Daoy (cell line): ENCODE data around the gene C4A. TPM values are rescaled to one million over a fixed set of nuclear protein-coding genes. Genes with fewer than 3 reads are reported as not detected.
"Not testable (repeated sequence)": the region's sequence is repeated elsewhere in the genome, so short reads cannot be mapped to it uniquely, and the experiment has no call there.

Experiments
- DNase-seq: peaks from one replicate; pipeline ENCODE4 v3.0.0-alpha.2; 2015; ENCODE audit warnings: low read depth
- total RNA-seq: library from RNA; depleted of rRNA; stranded (reverse); fragments of >200 nt; shearing (Covaris generic); gene quantifications from 2 replicates; pipeline ENCODE4 v1.2.3, GENCODE V29; 2014; rRNA removed

Gene C4A
- total RNA-seq, 1 experiment from 2014 or later: 3.2 TPM

DNA sequence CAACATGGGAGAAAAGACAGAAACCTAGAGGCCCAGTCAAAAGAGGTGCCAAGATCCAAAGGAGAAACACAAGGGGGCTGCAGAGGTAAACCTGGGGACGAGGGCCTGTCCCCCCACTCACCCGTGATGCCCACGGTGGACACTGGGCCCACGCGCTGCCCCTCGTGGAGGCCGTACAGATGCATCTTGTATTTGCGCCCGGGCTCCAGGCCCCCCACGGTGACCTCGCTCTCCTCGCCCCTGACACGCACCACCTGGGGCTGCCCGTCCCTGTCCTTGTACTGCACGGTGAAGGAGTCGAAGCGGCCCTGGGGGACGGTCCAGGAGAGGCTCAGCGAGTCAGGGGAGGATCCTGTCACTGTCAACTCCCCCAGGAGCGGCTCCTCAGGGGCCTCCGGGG lies 67.3 kb downstream of the C4A start:
- not testable (repeated sequence) for DNase-seq

DNA sequence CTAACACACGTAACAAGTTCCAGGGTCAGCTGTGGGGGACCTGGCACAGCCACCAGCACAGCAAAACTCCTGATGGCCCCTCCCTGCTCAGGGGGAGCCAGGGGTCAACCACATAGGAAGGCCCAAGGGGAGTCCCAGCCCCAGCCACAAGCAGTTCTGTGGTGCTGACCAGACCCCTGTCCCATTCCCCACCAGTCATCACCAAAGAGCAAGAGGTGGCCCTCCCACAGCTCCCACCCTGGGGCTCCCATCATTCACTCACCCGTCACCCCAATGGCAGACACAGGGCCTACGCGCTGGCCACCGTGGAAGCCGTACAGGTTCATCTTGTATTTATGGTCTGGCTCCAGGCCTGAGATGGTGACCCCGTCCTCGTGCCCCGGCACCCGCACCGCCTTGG lies 67.9 kb downstream of the C4A start:
- DNase-seq: not testable (repeated sequence)

DNA sequence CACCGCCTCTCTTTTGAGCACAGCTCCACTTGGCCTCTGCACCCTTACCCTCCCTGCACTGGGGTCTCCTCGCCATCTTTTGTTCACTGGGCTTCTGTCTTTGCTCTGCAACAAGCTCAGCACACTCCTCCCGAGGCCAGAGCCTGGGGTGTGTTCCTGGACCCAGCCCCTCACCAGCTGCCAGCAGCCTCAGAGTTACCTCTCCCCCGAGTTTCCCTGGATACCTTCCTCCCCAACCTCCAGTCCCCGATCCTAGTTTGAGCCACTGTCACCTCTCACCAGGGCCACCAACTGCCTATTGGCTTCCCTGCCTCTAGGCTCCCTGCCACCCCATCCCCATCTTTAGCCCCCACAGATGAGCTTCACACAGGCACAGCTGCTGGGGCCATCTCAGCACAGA lies 68.7 kb downstream of the C4A start:
- DNase-seq: no peak

Other genes with a start within 250 kb of the C4A start
- gene CLIC1, start 245.5 kb upstream of the C4A start, total RNA-seq: 1,198 and 1,241 TPM in 2 replicates
- 19.9 and 20.9 TPM in 2 replicates for gene MSH5, start 242.1 kb upstream of the C4A start, total RNA-seq
- gene SAPCD1, start 219.4 kb upstream of the C4A start, total RNA-seq: 0.27 and 1.6 TPM in 2 replicates
- gene VWA7, start 204.7 kb upstream of the C4A start, total RNA-seq: 0.34 TPM in 1 of 2 replicates, not detected in the other
- gene VARS1, start 186.3 kb upstream of the C4A start, total RNA-seq: 77.3 and 80.3 TPM in 2 replicates
- 91.8 and 146 TPM in 2 replicates for gene LSM2, start 175.1 kb upstream of the C4A start, total RNA-seq
- gene HSPA1L, start 166.8 kb upstream of the C4A start, total RNA-seq: 0.12 and 0.80 TPM in 2 replicates
- 148 and 171 TPM in 2 replicates for gene HSPA1A, start 166.5 kb upstream of the C4A start, total RNA-seq
- 194 and 206 TPM in 2 replicates for gene HSPA1B, start 154.3 kb upstream of the C4A start, total RNA-seq
- gene NEU1, start 119.2 kb upstream of the C4A start, total RNA-seq: 46.6 and 51.0 TPM in 2 replicates
- gene SLC44A4, start 103.1 kb upstream of the C4A start, total RNA-seq: not detected in 2 replicates
- gene EHMT2, start 84.4 kb upstream of the C4A start, total RNA-seq: 72.8 and 80.6 TPM in 2 replicates
- gene ZBTB12, start 80.0 kb upstream of the C4A start, total RNA-seq: 7.5 and 9.8 TPM in 2 replicates
- 0.24 and 1.5 TPM in 2 replicates for gene C2, start 54.3 kb upstream of the C4A start, total RNA-seq
- gene CFB, start 36.0 kb upstream of the C4A start, total RNA-seq: 0.18 and 0.86 TPM in 2 replicates
- gene NELFE, start 23.1 kb upstream of the C4A start, total RNA-seq: 180 and 195 TPM in 2 replicates
- gene SKIC2, start 22.9 kb upstream of the C4A start, total RNA-seq: 59.7 and 62.5 TPM in 2 replicates
- 24.3 and 26.0 TPM in 2 replicates for gene DXO, start 9.9 kb upstream of the C4A start, total RNA-seq
- gene C4B, start 32.7 kb downstream of the C4A start, total RNA-seq: 0.30 and 3.7 TPM in 2 replicates
- not detected in 2 replicates for gene CYP21A2, start 56.4 kb downstream of the C4A start, total RNA-seq
- gene TNXB, start 127.3 kb downstream of the C4A start, total RNA-seq: 0.11 and 0.24 TPM in 2 replicates
- gene ATF6B, start 146.2 kb downstream of the C4A start, total RNA-seq: 16.6 and 17.7 TPM in 2 replicates
- gene FKBPL, start 148.2 kb downstream of the C4A start, total RNA-seq: 12.7 and 20.2 TPM in 2 replicates
- not detected in 2 replicates for gene PRRT1, start 169.9 kb downstream of the C4A start, total RNA-seq
- 29.4 and 145 TPM in 2 replicates for gene PPT2, start 172.1 kb downstream of the C4A start, total RNA-seq
- gene EGFL8, start 182.5 kb downstream of the C4A start, total RNA-seq: 0.21 and 2.2 TPM in 2 replicates
- gene AGPAT1, start 194.0 kb downstream of the C4A start, total RNA-seq: 37.4 and 42.6 TPM in 2 replicates
- 70.4 and 80.2 TPM in 2 replicates for gene RNF5, start 196.3 kb downstream of the C4A start, total RNA-seq
- gene AGER, start 202.2 kb downstream of the C4A start, total RNA-seq: 0.60 and 1.1 TPM in 2 replicates
- gene PBX2, start 208.1 kb downstream of the C4A start, total RNA-seq: 31.7 and 45.4 TPM in 2 replicates
- 2.2 and 6.6 TPM in 2 replicates for gene GPSM3, start 210.6 kb downstream of the C4A start, total RNA-seq
- 2.3 and 3.2 TPM in 2 replicates for gene NOTCH4, start 242.0 kb downstream of the C4A start, total RNA-seq